PFSK-1 (cell line): ENCODE data around the gene SH2D1B.

ENCODE experiments used
- FOXP2 ChIP-seq: optimal IDR thresholded peaks from 2 replicates; pipeline ENCODE3; 2011; ENCODE audit warnings: borderline replicate concordance, control low read depth, inconsistent platforms; ENCODE audit not compliant: insufficient read depth; ENCODE audit errors: extremely low read length, extremely low read depth
- POLR2AphosphoS5 ChIP-seq: IDR thresholded peaks from 2 replicates; pipeline ENCODE4 v1.6.1; 2012; ENCODE audit warnings: low read depth, mild to moderate bottlenecking, control low read depth, low read length, moderate library complexity
- SIN3A ChIP-seq: IDR thresholded peaks from 2 replicates; pipeline ENCODE4 v1.6.1; 2012; ENCODE audit warnings: mild to moderate bottlenecking, low read length, moderate library complexity, borderline replicate concordance; ENCODE audit not compliant: insufficient read depth
- TAF1 ChIP-seq: IDR thresholded peaks from 2 replicates; pipeline ENCODE4 v1.6.1; 2012; ENCODE audit warnings: low read length, control low read depth, borderline replicate concordance; ENCODE audit not compliant: insufficient read depth
- TF ChIP-seq, protein P1 (sequence below), 2 experiments: IDR thresholded peaks; 2 replicates each; pipeline versions ENCODE4 v1.6.1 to v1.8.0; 2011 to 2012; ENCODE audit warnings: low read depth in 2 of 2, low read length in 2 of 2, control low read depth in 1 of 2, inconsistent platforms in 1 of 2, mild to moderate bottlenecking in 1 of 2, moderate library complexity in 1 of 2; ENCODE audit not compliant: insufficient read depth in 1 of 2

The SH2D1B gene

DNA sequence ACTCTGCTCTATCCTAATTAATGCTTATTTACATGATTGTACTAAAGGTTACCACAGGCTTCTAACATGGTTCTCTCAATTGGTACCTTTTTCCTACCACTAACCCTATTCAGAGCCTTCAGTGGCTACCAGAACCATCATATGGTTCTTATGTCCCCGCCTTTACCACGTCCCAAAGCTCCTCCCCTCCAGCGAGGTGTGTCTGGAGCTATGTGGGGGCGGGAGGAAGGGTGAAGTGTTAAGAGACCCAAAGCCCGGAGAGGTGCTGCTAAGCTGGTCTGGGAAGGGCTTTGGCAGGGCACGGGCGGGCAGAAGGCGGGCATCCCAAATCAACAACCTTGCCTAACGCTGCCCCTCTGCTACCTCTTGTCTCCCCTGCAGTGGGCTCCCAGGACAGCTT, 45.3 kb downstream of the SH2D1B start:
- no peak for TF ChIP-seq TAF1
- TF ChIP-seq POLR2AphosphoS5: no peak
- TF ChIP-seq SIN3A: no peak
- TF ChIP-seq, protein P1, sequence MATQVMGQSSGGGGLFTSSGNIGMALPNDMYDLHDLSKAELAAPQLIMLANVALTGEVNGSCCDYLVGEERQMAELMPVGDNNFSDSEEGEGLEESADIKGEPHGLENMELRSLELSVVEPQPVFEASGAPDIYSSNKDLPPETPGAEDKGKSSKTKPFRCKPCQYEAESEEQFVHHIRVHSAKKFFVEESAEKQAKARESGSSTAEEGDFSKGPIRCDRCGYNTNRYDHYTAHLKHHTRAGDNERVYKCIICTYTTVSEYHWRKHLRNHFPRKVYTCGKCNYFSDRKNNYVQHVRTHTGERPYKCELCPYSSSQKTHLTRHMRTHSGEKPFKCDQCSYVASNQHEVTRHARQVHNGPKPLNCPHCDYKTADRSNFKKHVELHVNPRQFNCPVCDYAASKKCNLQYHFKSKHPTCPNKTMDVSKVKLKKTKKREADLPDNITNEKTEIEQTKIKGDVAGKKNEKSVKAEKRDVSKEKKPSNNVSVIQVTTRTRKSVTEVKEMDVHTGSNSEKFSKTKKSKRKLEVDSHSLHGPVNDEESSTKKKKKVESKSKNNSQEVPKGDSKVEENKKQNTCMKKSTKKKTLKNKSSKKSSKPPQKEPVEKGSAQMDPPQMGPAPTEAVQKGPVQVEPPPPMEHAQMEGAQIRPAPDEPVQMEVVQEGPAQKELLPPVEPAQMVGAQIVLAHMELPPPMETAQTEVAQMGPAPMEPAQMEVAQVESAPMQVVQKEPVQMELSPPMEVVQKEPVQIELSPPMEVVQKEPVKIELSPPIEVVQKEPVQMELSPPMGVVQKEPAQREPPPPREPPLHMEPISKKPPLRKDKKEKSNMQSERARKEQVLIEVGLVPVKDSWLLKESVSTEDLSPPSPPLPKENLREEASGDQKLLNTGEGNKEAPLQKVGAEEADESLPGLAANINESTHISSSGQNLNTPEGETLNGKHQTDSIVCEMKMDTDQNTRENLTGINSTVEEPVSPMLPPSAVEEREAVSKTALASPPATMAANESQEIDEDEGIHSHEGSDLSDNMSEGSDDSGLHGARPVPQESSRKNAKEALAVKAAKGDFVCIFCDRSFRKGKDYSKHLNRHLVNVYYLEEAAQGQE (IDR thresholded peaks at IDR 0.05; ENCODE audit: insufficient read depth in 1 of 2, low read depth in 2 of 2, low read length in 2 of 2): no peak
- TF ChIP-seq FOXP2: no peak

DNA sequence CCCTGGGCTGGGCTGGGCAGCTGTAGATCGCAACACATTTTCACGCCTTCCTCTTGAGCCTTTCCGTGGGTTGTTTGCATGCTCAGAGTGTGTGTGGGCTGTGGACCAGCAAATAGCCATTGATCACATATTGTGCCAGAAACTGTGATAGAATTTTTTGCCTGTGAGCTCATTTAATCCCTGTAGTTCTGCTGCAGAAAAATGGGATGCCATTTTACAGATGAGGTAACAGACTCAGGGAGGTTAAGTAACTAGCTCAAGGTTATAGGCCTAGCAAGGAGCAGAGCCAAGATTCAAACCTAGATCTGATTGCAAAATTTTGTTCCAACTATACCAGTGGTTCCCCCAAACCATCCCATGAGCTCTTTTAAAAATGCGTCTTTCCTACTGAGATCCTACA, 45.8 kb downstream of the SH2D1B start:
- no peak for TF ChIP-seq SIN3A
- no peak for TF ChIP-seq POLR2AphosphoS5
- TF ChIP-seq FOXP2: no peak

DNA sequence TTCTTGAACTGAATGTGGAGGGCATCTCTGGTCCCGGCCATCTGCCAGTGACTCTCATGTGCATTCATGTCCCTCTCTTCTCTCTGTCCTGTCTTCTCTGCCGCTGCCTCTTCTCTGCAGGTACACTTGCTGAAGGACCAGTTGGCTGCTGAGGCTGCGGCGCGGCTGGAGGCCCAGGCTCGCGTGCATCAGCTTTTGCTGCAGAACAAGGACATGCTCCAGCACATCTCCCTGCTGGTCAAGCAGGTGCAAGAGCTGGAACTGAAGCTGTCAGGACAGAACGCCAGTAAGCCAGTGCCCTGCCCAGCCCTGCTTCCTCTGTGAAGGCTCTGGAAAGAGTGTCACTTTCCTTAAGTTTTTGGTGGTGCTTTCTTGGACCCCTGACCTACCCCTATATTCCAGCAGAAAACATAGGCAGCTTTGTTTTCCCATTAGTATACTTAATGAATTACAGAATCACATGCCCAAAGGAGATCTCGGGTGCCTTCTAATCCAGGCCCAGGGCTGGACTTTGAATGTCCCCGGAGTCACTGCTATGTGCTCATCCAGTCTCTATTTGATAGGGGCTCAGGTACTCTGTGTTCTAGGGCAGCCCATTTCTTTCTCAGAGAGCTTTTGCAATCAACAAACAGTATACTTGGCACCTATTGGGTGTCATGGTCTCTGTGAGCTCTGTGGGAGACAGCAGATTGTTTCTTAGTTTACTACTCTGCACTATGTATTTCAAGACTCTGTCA, 46.5 kb downstream of the SH2D1B start:
- TF ChIP-seq TAF1: no peak
- TF ChIP-seq SIN3A: no peak
- TF ChIP-seq, protein P1 (IDR thresholded peaks at IDR 0.05; ENCODE audit: insufficient read depth in 1 of 2, low read depth in 2 of 2, low read length in 2 of 2): no peak
- no peak for TF ChIP-seq FOXP2
- TF ChIP-seq POLR2AphosphoS5: no peak

DNA sequence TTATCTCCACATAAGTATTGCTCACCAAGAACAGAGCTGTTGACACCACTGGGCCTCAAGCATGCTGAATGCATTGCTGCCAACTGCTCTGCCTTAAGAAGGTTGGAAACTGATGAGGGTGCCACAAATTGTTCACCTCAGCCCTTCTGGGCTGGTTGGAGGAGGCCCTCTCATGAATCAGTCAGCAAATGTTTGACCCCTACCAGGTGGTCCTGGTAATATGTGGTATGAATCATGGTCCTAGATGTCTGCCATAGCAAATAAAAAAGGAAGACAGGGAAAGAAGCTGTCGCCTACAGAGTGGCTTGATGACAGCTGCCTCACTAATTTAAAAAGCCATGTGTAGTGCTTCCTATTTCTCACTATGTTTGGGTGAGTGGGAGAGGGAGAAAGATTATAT, 47.4 kb downstream of the SH2D1B start:
- TF ChIP-seq FOXP2: no peak
- TF ChIP-seq TAF1: no peak
- TF ChIP-seq, protein P1 (IDR thresholded peaks at IDR 0.05; ENCODE audit: insufficient read depth in 1 of 2, low read depth in 2 of 2, low read length in 2 of 2): no peak
- no peak for TF ChIP-seq SIN3A
- TF ChIP-seq POLR2AphosphoS5: no peak

DNA sequence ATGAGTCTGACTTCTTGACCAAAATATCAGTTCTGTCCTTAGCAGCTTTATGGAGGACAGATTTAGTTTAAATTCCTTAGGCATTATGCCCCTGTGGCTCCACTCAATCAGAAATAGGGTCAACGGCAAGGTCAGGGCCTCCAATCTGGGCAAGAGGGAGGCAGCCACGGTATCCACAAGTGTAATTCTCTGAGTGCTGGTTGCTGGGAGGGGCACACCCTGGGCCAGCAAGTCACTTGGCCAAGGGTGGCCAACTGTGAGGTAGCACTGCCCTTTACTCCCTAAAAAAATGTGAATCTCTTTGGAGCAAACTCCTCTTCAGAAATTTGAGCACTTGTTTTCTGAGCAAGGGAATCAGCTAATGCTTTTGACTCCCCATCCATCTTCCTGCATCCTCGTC, 48.1 kb downstream of the SH2D1B start:
- TF ChIP-seq, protein P1 (IDR thresholded peaks at IDR 0.05; ENCODE audit: insufficient read depth in 1 of 2, low read depth in 2 of 2, low read length in 2 of 2): no peak
- TF ChIP-seq FOXP2: no peak
- no peak for TF ChIP-seq SIN3A
- no peak for TF ChIP-seq POLR2AphosphoS5
- no peak for TF ChIP-seq TAF1
